ENCODE data around the gene LMCD1.

GRCh38 chr3:8464668-8465067, 37.0 kb upstream of the LMCD1 start:
- no peak for TF ChIP-seq SPI1 (IDR thresholded peaks at IDR 0.05; ENCODE audit: borderline replicate concordance, low read depth)
- no peak for TF ChIP-seq CTCF (IDR thresholded peaks at IDR 0.05; ENCODE audit: insufficient read depth, low read length)
- no peak for TF ChIP-seq POLR2AphosphoS5 (IDR thresholded peaks at IDR 0.05; ENCODE audit: low read depth)
- TF ChIP-seq REST (IDR thresholded peaks at IDR 0.05; ENCODE audit: insufficient replicate concordance, low read depth) = no peak
